NCI-H128 (cell line): ENCODE results near the gene CDH16.
A peak's percentile ranks its signal among the peaks of the same experiment; 100 is the strongest.
"Not testable (repeated sequence)": the region's sequence is repeated elsewhere in the genome, so short reads cannot be mapped to it uniquely, and the experiment has no call there.

ENCODE experiments used
- DNase-seq: peaks from one replicate; lab custom pipeline; 2025; ENCODE audit not compliant: unreplicated experiment; lab: John Stamatoyannopoulos, UW

CDH16 gene

GRCh38 chr16:66947302-66948065 is 28.8 kb upstream of the CDH16 start:
- peak; percentile 50 for DNase-seq

GRCh38 chr16:66946974-66947301 is 28.3 kb upstream of the CDH16 start:
- no peak for DNase-seq

- no peak for DNase-seq
Observed at GRCh38 chr16:66946541-66946940, 27.9 kb upstream of the CDH16 start.

- DNase-seq: no peak
Observed at GRCh38 chr16:66945939-66946338, 27.3 kb upstream of the CDH16 start.

GRCh38 chr16:66944971-66945370 is 26.3 kb upstream of the CDH16 start:
- DNase-seq: not testable (repeated sequence)

- DNase-seq: no peak
Observed at GRCh38 chr16:66944054-66944441, 25.4 kb upstream of the CDH16 start.

- DNase-seq: no peak
Observed at GRCh38 chr16:66943426-66944053, 24.9 kb upstream of the CDH16 start.

- DNase-seq: no peak
Observed at GRCh38 chr16:66942981-66943380, 24.3 kb upstream of the CDH16 start.

GRCh38 chr16:66940236-66940635 is 21.6 kb upstream of the CDH16 start:
- DNase-seq: no peak

GRCh38 chr16:66939366-66939765 is 20.7 kb upstream of the CDH16 start:
- no peak for DNase-seq

GRCh38 chr16:66937725-66938337 is 19.1 kb upstream of the CDH16 start:
- no peak for DNase-seq

- DNase-seq: no peak
Observed at GRCh38 chr16:66936889-66937554, 18.3 kb upstream of the CDH16 start.

- DNase-seq: no peak
Observed at GRCh38 chr16:66936462-66936861, 17.8 kb upstream of the CDH16 start.

- DNase-seq: no peak
Observed at GRCh38 chr16:66935314-66936011, 16.8 kb upstream of the CDH16 start, which contains the start of gene CES2. Gene CES2 (plus strand): TSS chr16:66935516. CDS start chr16:66935636, 120 bp downstream.

- DNase-seq: not testable (repeated sequence)
Observed at GRCh38 chr16:66934839-66935313, 16.2 kb upstream of the CDH16 start.

- DNase-seq: peak; percentile 62
Observed at GRCh38 chr16:66934138-66934838, 15.6 kb upstream of the CDH16 start, which contains the start of gene CIAO2B. Gene CIAO2B (minus strand): TSS chr16:66934402. CDS start chr16:66934364, 38 bp downstream.

GRCh38 chr16:66933776-66934137 is 15.1 kb upstream of the CDH16 start:
- DNase-seq: no peak

GRCh38 chr16:66932076-66932475 is 13.4 kb upstream of the CDH16 start:
- no peak for DNase-seq

GRCh38 chr16:66931665-66932064 is 13.0 kb upstream of the CDH16 start:
- DNase-seq: no peak

GRCh38 chr16:66930189-66930588 is 11.5 kb upstream of the CDH16 start:
- DNase-seq: no peak
